HG03103 (cell line): Measurements from ENCODE around the gene KLHL14.
"Not testable (repeated sequence)": the region's sequence is repeated elsewhere in the genome, so short reads cannot be mapped to it uniquely, and the experiment has no call there.

Source experiments
- ATAC-seq: cut with Tn5 transposase; IDR thresholded peaks from one replicate; pipeline ENCODE4 v1.9.1; 2021; ENCODE audit warnings: low read depth; ENCODE audit not compliant: unreplicated experiment

Gene KLHL14

DNA sequence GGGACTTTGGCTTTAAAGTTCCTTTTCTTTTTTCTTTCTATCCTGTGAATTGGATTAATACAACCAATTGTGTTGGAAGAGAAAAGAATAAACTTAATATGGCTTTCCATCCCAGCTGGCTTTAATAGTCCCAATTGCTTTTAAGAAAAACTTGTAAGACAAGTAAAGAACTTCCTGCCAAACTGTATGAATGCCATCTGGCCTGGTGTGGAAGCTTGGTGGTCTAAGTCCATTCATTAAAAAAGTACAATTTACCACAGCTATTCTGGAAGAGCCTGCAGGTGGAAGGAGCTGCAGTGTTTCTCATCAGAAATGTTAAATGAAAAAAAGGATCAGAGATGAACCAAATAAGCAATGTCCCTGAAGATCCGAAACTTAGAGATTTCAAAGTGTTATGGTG lies 103.9 kb downstream of the KLHL14 start:
- ATAC-seq, result no peak

DNA sequence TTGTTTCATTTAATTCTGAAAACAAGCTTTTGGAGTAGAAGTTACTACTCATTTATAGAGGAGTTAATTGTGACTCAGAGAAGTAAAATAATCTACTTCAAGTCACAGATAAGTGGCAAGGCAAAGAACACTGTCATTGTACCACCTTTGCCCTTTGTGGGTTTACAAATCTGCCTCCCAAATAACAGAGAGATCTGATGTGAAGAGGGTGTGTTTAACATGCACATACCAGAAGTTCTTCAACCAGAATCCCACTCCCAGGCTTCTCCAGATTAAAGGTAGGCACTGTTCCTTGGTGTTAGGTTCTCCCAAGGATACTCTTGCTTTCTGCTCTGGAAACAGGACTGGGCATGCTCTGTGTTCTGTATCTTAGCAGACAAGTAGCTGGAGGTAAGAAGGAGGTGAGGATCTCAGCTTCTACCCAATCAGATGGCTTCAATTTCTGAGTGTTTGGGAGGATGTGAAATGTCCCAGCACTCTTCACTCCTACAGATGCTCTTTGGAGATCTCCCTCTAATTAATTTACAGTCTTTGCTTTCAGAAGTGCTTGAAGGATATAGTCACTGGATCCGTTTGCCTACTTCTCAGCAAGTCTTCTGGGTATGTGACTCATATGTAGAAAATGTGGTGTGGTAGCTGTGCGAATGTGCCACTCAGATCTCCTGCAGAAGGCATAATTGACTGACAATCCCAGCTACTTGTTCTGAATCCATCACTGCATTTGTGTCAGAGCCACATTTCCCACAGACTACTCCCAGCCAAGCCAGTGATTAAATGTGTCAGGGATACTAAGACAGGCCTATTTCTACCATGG lies 111.1 kb downstream of the KLHL14 start:
- ATAC-seq, result no peak

DNA sequence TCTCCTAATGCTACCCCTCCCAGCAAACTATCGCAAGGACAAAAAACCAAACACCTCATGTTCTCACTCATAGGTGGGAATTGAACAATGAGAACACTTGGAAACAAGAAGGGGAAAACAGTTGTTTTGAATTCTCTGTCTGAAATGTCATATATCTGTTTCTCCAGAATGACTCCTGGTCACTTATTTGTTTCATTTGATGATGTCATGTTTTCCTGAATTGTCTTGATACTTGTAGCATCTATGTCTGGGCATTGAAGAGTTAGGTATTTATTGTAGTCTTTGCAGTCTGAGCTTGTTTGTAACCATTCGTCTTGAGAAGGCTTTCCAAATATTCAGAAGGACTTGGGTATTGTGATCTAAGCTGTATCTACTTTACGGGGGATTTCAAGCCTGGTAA lies 118.3 kb downstream of the KLHL14 start:
- not testable (repeated sequence) for ATAC-seq

DNA sequence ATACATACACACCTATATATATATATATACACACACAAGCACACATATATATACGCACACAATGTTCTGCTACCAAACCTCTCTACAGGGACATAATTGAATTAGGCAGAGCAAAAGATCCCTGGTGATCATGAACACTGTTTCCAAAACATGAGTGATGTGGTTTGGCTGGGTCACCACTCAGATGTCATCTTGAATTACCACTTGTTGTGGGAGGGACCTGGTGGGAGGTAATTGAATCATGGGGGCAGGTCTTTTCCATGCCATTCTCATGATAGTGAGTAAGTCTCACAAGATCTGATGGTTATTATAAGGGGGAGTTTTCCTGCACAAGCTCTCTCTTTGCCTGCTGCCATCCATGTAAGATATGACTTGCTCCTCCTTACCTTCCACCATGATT lies 135.2 kb downstream of the KLHL14 start:
- ATAC-seq, result not testable (repeated sequence)

DNA sequence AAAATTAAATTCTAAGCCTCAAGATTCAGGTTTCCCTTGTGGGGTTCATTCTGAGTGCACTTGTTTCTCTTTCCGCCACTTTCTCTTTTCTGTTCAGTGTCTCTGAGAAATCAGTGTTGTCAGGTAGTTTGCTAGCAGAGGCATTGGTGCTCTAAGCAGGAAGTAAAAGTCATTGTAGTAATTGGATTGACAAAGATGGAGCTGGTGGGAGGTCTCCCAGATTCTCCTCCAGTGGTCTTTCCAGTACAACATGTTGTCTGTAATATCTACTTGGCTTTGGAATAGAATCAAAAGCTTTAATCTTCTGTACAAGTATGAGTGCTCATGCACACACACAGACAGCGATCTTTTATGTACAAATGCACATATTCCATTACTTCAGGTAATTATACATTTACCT lies 135.6 kb downstream of the KLHL14 start:
- ATAC-seq, result no peak

GRCh38 chr18:32634876-32635431 lies 137.9 kb downstream of the KLHL14 start:
- no peak for ATAC-seq

- ATAC-seq, result no peak
These were observed 142.7 kb downstream of the KLHL14 start for GRCh38 chr18:32629981-32630700.

GRCh38 chr18:32629292-32629691 lies 143.5 kb downstream of the KLHL14 start:
- no peak for ATAC-seq

DNA sequence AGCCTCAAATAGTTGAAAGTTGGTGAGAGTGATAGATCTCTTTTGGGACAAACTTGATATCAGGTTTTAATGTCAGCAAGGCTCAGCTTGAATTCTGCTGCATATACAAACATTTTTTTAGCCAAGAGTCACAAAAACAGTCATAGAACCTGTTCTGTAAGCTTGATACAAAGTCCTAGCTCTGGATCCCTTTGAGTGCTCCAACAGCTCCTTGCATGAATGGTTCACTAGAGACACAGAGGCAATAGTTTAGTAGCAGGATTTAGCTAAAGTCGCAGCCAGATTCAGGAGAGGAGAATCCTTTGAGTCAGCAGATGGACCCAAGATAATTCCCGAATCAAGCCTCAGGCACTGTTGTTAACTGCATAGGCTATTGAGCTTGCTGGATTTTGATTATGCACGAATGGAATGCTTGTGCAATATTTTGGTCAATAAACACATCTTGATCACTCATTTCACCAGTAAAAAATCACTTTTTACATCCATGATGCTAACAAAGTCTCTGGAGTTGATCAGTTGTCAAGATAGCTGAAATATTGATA lies 148.6 kb downstream of the KLHL14 start:
- ATAC-seq, result no peak

GRCh38 chr18:32623563-32623962 lies 149.3 kb downstream of the KLHL14 start:
- ATAC-seq, result no peak
